B cell (primary cell): ENCODE results near the gene DCLK1. TPM values are rescaled to one million over a fixed set of nuclear protein-coding genes. Genes with fewer than 3 reads are reported as not detected.

Experiments used
- ATAC-seq: fragments of 200-7000 bp; cut with Tn5 transposase; one replicate; pipeline ENCODE4 v1.10.0; 2021; ENCODE audit warnings: low read depth, mild to moderate bottlenecking, moderate number of reproducible peaks, moderate library complexity
- CTCF ChIA-PET: fragments of 350-600 bp; sonication (Branson Sonifier 250); formaldehyde crosslinking; loops from one replicate; lab custom pipeline; 2021; ENCODE audit warnings: antibody characterized with exemption, inconsistent platforms; lab: Charles Lee
- POLR2A ChIA-PET: fragments of 350-600 bp; sonication (Branson Sonifier 250); formaldehyde crosslinking; loops from one replicate; lab custom pipeline; 2021; ENCODE audit warnings: antibody characterized with exemption; lab: Charles Lee
- DNase-seq: peaks from one replicate; pipeline ENCODE4 v3.0.0; 2013
- H2AFZ ChIP-seq: 2 replicates; pipeline ENCODE4 v1.6.1; 2012; ENCODE audit warnings: mild to moderate bottlenecking, low read depth, low read length; ENCODE audit not compliant: insufficient read depth, poor library complexity, severe bottlenecking
- H3K27ac ChIP-seq, 2 donors: 1 replicate in 1 of 2; 2 replicates in 1 of 2; pipeline ENCODE4 v1.5.1; 2012 to 2013; ENCODE audit warnings: low read length in 2 of 2, mild to moderate bottlenecking in 2 of 2, moderate library complexity in 1 of 2
- H3K27me3 ChIP-seq, 4 experiments: fragments of 200-600 bp in 1 of 4; sonication (generic) in 1 of 4; replicated peaks in 1 of 4; 1 replicate in 2 of 4; 2 replicates in 2 of 4; pipeline versions ENCODE4 v1.6.1 to v1.7.0; 2013 to 2016; ENCODE audit warnings: low read length in 3 of 4, mild to moderate bottlenecking in 2 of 4, mixed read lengths in 1 of 4, moderate library complexity in 1 of 4; ENCODE audit not compliant: insufficient read depth in 4 of 4, control insufficient read depth in 3 of 4; ENCODE audit errors: control extremely low read depth in 1 of 4
- H3K36me3 ChIP-seq, 2 experiments: replicated peaks in 1 of 2; 1 replicate in 1 of 2; 2 replicates in 1 of 2; pipeline versions ENCODE4 v1.6.1 to v1.7.1; 2013; ENCODE audit warnings: low read length in 1 of 2; ENCODE audit not compliant: insufficient read depth in 2 of 2, control insufficient read depth in 1 of 2; ENCODE audit errors: control extremely low read depth in 1 of 2, extremely low read depth in 1 of 2
- H3K4me1 ChIP-seq, 2 donors: fragments of 200-600 bp in 1 of 2; sonication (generic) in 1 of 2; 1 replicate in 1 of 2; 2 replicates in 1 of 2; pipeline versions ENCODE4 v1.5.1 to v1.6.1; 2013 to 2017; ENCODE audit warnings: low read length in 2 of 2; ENCODE audit not compliant: control insufficient read depth in 2 of 2, insufficient read depth in 2 of 2
- H3K4me2 ChIP-seq: replicated peaks from 2 replicates; pipeline ENCODE3; 2012; ENCODE audit warnings: mild to moderate bottlenecking, low read depth, low read length; ENCODE audit not compliant: poor library complexity, severe bottlenecking
- H3K4me3 ChIP-seq, 5 experiments: fragments of 200-600 bp in 1 of 5; sonication (generic) in 1 of 5; 1 replicate in 3 of 5; 2 replicates in 2 of 5; pipeline versions ENCODE4 v1.5.1 to v1.7.0; 2011 to 2016; ENCODE audit warnings: low read length in 4 of 5, mild to moderate bottlenecking in 4 of 5, low read depth in 2 of 5, control low read depth in 1 of 5, moderate library complexity in 1 of 5; ENCODE audit not compliant: insufficient read depth in 1 of 5; ENCODE audit errors: control extremely low read depth in 1 of 5, extremely low read depth in 1 of 5
- H3K79me2 ChIP-seq: fragments of 200-600 bp; sonication (generic); one replicate; pipeline ENCODE4 v1.6.0; 2016; ENCODE audit warnings: low read length; ENCODE audit not compliant: control insufficient read depth, insufficient read depth
- H3K9ac ChIP-seq: fragments of 200-600 bp; sonication (generic); 2 replicates; pipeline ENCODE4 v1.6.1; 2017; ENCODE audit warnings: mild to moderate bottlenecking, low read length, moderate library complexity
- H3K9me3 ChIP-seq, 3 donors: one replicate each; pipeline versions ENCODE4 v1.6.1 to v1.7.1; 2013; ENCODE audit warnings: low read length in 2 of 3; ENCODE audit not compliant: control insufficient read depth in 2 of 3, insufficient read depth in 1 of 3; ENCODE audit errors: control extremely low read depth in 1 of 3
- H4K20me1 ChIP-seq: 2 replicates; pipeline ENCODE4 v1.6.0; 2012; ENCODE audit warnings: mild to moderate bottlenecking, low read length; ENCODE audit not compliant: insufficient read depth, control insufficient read depth, poor library complexity, severe bottlenecking
- H3K27ac Mint-ChIP-seq: one replicate; pipeline ENCODE4 v1.8.0; 2021; ENCODE audit warnings: mixed read lengths
- H3K27me3 Mint-ChIP-seq: one replicate; pipeline ENCODE4 v1.8.0; 2021; ENCODE audit warnings: mixed read lengths
- H3K4me1 Mint-ChIP-seq: one replicate; pipeline ENCODE4 v1.8.0; 2021; ENCODE audit warnings: mixed read lengths
- H3K4me3 Mint-ChIP-seq: one replicate; pipeline ENCODE4 v1.8.0; 2021; ENCODE audit warnings: mixed read lengths
- H3K9me3 Mint-ChIP-seq: one replicate; pipeline ENCODE4 v1.8.0; 2022; ENCODE audit warnings: mixed read lengths; ENCODE audit not compliant: insufficient read depth
- EZH2 ChIP-seq: IDR thresholded peaks from 2 replicates; pipeline ENCODE4 v1.6.1; 2012; ENCODE audit warnings: borderline replicate concordance, low read depth, mild to moderate bottlenecking, moderate library complexity, low read length; ENCODE audit not compliant: insufficient read depth, poor library complexity, severe bottlenecking
- WGBS: methylation state at CpG from one replicate; pipeline ENCODE4 v1.1.5; 2013; ENCODE audit warnings: missing lambda C conversion rate; ENCODE audit not compliant: insufficient coverage; 5-methylcytosine and 5-hydroxymethylcytosine counted together
- intact Hi-C: fragments of 100-400 bp; cut with micrococcal nuclease; formaldehyde crosslinking; loops from one replicate; pipeline ENCODE4 v1.10.0; 2022
- polyA plus RNA-seq: library from polyadenylated mRNA; depleted of rRNA; stranded (reverse); fragments of >200 nt; gene quantifications from 2 replicates; pipeline ENCODE4 v1.2.3, GENCODE V29; 2012
- total RNA-seq, 2 donors: library from RNA; stranded (reverse); fragments of 120-200 nt in 1 of 2; gene quantifications; 1 replicate in 1 of 2; 2 replicates in 1 of 2; pipeline versions ENCODE4 v1.2.3 to v1.2.4, GENCODE V29; 2013 to 2022
- TF ChIP-seq, protein P1 (sequence below): fragments of 200-600 bp; IDR thresholded peaks from one replicate; pipeline ENCODE4 v1.8.0; 2022; ENCODE audit warnings: antibody characterized with exemption, mild to moderate bottlenecking

DCLK1 gene
- total and polyA plus RNA-seq, 2 donors (not counting 1 experiment from before 2014, with no cell fraction given): not detected

DNA sequence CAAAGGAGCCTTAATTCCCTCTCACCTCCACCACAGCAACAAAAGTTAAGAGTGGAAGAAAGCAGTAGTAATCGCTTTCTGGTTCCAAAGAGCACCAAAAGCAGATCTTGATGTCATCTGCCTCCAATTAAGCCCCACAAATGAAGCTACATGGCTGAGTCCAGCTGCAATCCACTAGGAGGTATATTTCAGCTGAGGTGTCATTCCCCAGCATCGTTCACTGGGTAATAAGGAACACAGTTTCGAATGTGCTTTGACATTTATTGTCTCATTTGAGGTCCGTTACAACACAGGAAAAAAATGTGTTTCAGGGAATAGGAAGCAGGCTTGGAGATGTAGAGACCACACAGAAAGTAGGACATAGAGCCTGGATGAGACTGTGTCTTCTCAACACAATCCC is 190.4 kb downstream of the DCLK1 start:
- H3K9ac ChIP-seq: no peak overlapping the region
- DNase-seq (no peak), ATAC-seq (no peak)
- no peaks in the 10 kb centered on the region for H4K20me1 ChIP-seq
- no peak overlapping the region for H3K27ac ChIP-seq
- no peak overlapping the region for H2AFZ ChIP-seq
- H3K9me3 Mint-ChIP-seq: peaks cover 6% of the 10 kb centered on the region
- ChIA-PET CTCF (no interaction called here), POLR2A (no interaction called here)
- no peaks in the 10 kb centered on the region for H3K79me2 ChIP-seq
- no peak overlapping the region for H3K4me3 Mint-ChIP-seq
- WGBS: 60% methylated on average over 3 of the region's 4 CpGs
- H3K4me1 ChIP-seq: no peaks in the 10 kb centered on the region
- H3K9me3 ChIP-seq: peaks cover 0 to 7% (median 0%) of the 10 kb centered on the region in 3 donors
- H3K27ac Mint-ChIP-seq: no peak overlapping the region
- no peaks in the 10 kb centered on the region for H3K27me3 Mint-ChIP-seq
- no peaks in the 10 kb centered on the region for H3K27me3 ChIP-seq
- no peaks in the 10 kb centered on the region for H3K4me1 Mint-ChIP-seq
- H3K4me3 ChIP-seq: no peak overlapping the region
- intact Hi-C loops: no loop called here
- no peak for TF ChIP-seq EZH2
- TF ChIP-seq, protein P1, sequence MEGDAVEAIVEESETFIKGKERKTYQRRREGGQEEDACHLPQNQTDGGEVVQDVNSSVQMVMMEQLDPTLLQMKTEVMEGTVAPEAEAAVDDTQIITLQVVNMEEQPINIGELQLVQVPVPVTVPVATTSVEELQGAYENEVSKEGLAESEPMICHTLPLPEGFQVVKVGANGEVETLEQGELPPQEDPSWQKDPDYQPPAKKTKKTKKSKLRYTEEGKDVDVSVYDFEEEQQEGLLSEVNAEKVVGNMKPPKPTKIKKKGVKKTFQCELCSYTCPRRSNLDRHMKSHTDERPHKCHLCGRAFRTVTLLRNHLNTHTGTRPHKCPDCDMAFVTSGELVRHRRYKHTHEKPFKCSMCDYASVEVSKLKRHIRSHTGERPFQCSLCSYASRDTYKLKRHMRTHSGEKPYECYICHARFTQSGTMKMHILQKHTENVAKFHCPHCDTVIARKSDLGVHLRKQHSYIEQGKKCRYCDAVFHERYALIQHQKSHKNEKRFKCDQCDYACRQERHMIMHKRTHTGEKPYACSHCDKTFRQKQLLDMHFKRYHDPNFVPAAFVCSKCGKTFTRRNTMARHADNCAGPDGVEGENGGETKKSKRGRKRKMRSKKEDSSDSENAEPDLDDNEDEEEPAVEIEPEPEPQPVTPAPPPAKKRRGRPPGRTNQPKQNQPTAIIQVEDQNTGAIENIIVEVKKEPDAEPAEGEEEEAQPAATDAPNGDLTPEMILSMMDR: no peak
- H3K36me3 ChIP-seq: no peaks in the 10 kb centered on the region
- no peak overlapping the region for H3K4me2 ChIP-seq

DNA sequence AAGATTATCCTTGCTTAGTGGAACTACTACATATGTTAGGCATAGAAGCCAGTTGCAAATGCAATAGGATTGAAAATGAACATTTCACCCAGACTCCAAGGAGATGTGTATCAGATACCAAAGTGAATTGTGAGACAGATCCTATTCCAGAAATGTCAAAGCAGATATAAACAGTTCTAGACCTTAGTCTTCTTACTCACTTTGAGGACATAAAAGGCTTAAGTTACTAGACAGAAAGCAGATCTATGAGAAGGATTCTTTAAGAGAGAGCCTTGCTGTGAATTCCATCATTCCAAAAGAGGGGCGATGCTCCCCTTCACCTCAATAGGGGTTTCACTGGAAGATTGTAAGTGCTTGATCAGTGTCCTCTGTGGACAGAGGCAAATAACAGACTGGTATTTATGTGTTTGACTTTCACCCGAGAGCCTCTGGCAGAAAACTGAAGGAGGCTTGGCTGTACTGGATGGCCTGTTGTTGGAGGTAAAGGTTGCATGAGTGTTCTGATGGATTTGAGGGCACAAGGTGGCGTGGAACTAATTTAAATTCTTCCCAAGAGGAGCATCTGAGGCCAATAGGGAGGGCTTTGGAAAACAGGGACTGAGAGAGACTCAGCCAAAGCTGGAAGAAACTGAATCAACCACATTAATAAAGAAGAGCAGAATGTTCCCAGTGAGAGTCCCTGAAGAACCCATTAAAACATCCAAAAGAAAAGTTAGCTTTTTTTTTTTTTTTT is 194.8 kb downstream of the DCLK1 start:
- CTCF ChIA-PET: no interaction called here
- intact Hi-C loops: no loop called here
- H3K27ac Mint-ChIP-seq: no peak overlapping the region

More for the DNA sequence above, 194.8 kb downstream of the DCLK1 start:
- TF ChIP-seq, protein P1: no peak
- no peak for TF ChIP-seq EZH2
- Histone ChIP-seq H4K20me1 (no peaks in the 10 kb centered on the region), H3K36me3 (no peaks in the 10 kb centered on the region), H3K4me1 (no peaks in the 10 kb centered on the region), H3K4me3 (no peak overlapping the region), H3K27me3 (no peaks in the 10 kb centered on the region), H3K4me2 (no peak overlapping the region), H3K79me2 (no peaks in the 10 kb centered on the region), H2AFZ (no peak overlapping the region), H3K9me3 (no peaks in the 10 kb centered on the region), H3K9ac (no peak overlapping the region), H3K27ac (no peak overlapping the region)
- Mint-ChIP-seq H3K4me1 (no peaks in the 10 kb centered on the region), H3K9me3 (peaks cover 4% of the 10 kb centered on the region), H3K27me3 (no peaks in the 10 kb centered on the region), H3K4me3 (no peak overlapping the region)
- no peak for DNase-seq
- POLR2A ChIA-PET: no interaction called here
- ATAC-seq: no peak
- WGBS: 85% methylated on average over 1 of the region's 3 CpGs
